K562 (cell line): ENCODE data around the gene BRICD5. TPM values are rescaled to one million over a fixed set of nuclear protein-coding genes. Genes with fewer than 3 reads are reported as not detected.
A peak's percentile ranks its signal among the peaks of the same experiment; 100 is the strongest.

Experiments
- ARID2 ChIP-seq: fragments of 450-650 bp; IDR thresholded peaks from 2 replicates; pipeline ENCODE4 v1.6.1; 2017; ENCODE audit warnings: antibody characterized with exemption, mild to moderate bottlenecking
- BCLAF1 ChIP-seq, 2 experiments: fragments of 450-650 bp in 1 of 2; IDR thresholded peaks; 2 replicates each; pipeline ENCODE4 v1.6.1; 2011 to 2017; ENCODE audit warnings: low read depth in 2 of 2, antibody characterized with exemption in 1 of 2, borderline replicate concordance in 1 of 2, low read length in 1 of 2, mild to moderate bottlenecking in 1 of 2, mixed read lengths in 1 of 2; ENCODE audit not compliant: control insufficient read depth in 1 of 2
- BMI1 ChIP-seq: fragments of 150-350 bp; IDR thresholded peaks from 2 replicates; pipeline ENCODE4 v1.6.1; 2014; ENCODE audit warnings: low read length
- CBX1 ChIP-seq: sonication (generic); IDR thresholded peaks from 2 replicates; pipeline ENCODE4 v1.6.1; 2016; ENCODE audit warnings: antibody characterized with exemption, low read depth, mild to moderate bottlenecking
- CHD2 ChIP-seq: IDR thresholded peaks from 2 replicates; pipeline ENCODE4 v1.6.1; 2011; ENCODE audit warnings: low read depth, low read length
- DACH1 ChIP-seq: fragments of 450-650 bp; IDR thresholded peaks from 2 replicates; pipeline ENCODE4 v1.6.1; 2018; ENCODE audit not compliant: partially characterized antibody
- DPF2 ChIP-seq: fragments of 450-650 bp; IDR thresholded peaks from 2 replicates; pipeline ENCODE4 v1.6.1; 2016
- ETV5 ChIP-seq: sonication (generic); formaldehyde crosslinking; IDR thresholded peaks from 2 replicates; pipeline ENCODE4 v1.4.0; 2020; ENCODE audit warnings: low read depth, mild to moderate bottlenecking, missing genetic modification reagents
- KLF1 ChIP-seq: fragments of 450-650 bp; IDR thresholded peaks from 2 replicates; pipeline ENCODE4 v1.6.1; 2016; ENCODE audit warnings: missing genetic modification characterization, missing compliant biosample characterization
- MTA2 ChIP-seq: fragments of 450-650 bp; IDR thresholded peaks from 2 replicates; pipeline ENCODE4 v1.6.1; 2016; ENCODE audit warnings: low read depth
- MTA3 ChIP-seq: fragments of 450-650 bp; formaldehyde crosslinking; IDR thresholded peaks from 2 replicates; pipeline ENCODE4 v1.6.1; 2017; ENCODE audit warnings: mild to moderate bottlenecking, borderline replicate concordance
- NFE2 ChIP-seq: IDR thresholded peaks from 2 replicates; pipeline ENCODE4 v1.6.1; 2014; ENCODE audit warnings: antibody characterized with exemption, low read depth
- NR4A1 ChIP-seq, 2 experiments: fragments of 250-450 bp in 1 of 2; fragments of 450-650 bp in 1 of 2; sonication (Bioruptor Pico) in 1 of 2; IDR thresholded peaks; 2 replicates each; pipeline versions ENCODE4 v1.4.0 to v1.6.1; 2016 to 2020; ENCODE audit warnings: mild to moderate bottlenecking in 2 of 2, missing compliant biosample characterization in 1 of 2, missing genetic modification characterization in 1 of 2, moderate library complexity in 1 of 2
- POLR2AphosphoS5 ChIP-seq: IDR thresholded peaks from 2 replicates; pipeline ENCODE4 v1.6.1; 2011; ENCODE audit warnings: mild to moderate bottlenecking, low read depth, low read length, moderate library complexity; ENCODE audit not compliant: control insufficient read depth, insufficient read depth
- SRF ChIP-seq, 2 experiments: fragments of 250-450, 450-650 bp in 1 of 2; sonication (Bioruptor Pico) in 1 of 2; sonication (generic) in 1 of 2; formaldehyde crosslinking; IDR thresholded peaks; 2 replicates each; pipeline versions ENCODE4 v1.5.0 to v1.5.1; 2020 to 2022; ENCODE audit warnings: mild to moderate bottlenecking in 1 of 2, missing genetic modification reagents in 1 of 2
- ZBTB2 ChIP-seq: fragments of 450-650 bp; IDR thresholded peaks from 2 replicates; pipeline ENCODE4 v1.6.1; 2016; ENCODE audit warnings: antibody characterized with exemption
- ZBTB7A ChIP-seq: IDR thresholded peaks from 2 replicates; pipeline ENCODE4 v1.6.1; 2011; ENCODE audit warnings: low read depth, mild to moderate bottlenecking, low read length, moderate library complexity, borderline replicate concordance; ENCODE audit not compliant: control insufficient read depth
- ZEB2 ChIP-seq: fragments of 450-650 bp; IDR thresholded peaks from 2 replicates; pipeline ENCODE4 v1.6.1; 2016
- ZNF23 ChIP-seq: fragments of 250-450 bp; sonication (Bioruptor Pico); IDR thresholded peaks from 2 replicates; pipeline ENCODE4 v1.4.0; 2020; ENCODE audit warnings: mild to moderate bottlenecking
- ZNF311 ChIP-seq: fragments of 250-450 bp; sonication (Bioruptor Pico); IDR thresholded peaks from 2 replicates; pipeline ENCODE4 v1.4.0; 2020; ENCODE audit warnings: mild to moderate bottlenecking, moderate library complexity
- ZNF780A ChIP-seq: fragments of 250-450 bp; sonication (Bioruptor Pico); IDR thresholded peaks from 2 replicates; pipeline ENCODE4 v1.5.0; 2021; ENCODE audit warnings: mild to moderate bottlenecking
- polyA plus RNA-seq, 8 experiments: library from polyadenylated mRNA; depleted of rRNA in 4 of 8; stranded (reverse) in 5 of 8; unstranded in 3 of 8; fragments of >200 nt; fragmentation: Nextera tagmentation in 2 of 8; fragmentation: Illumina TruSeq in 1 of 8; extraction: Ambion mirVana in 2 of 8; extraction: Trizol in 1 of 8; gene quantifications; 2 replicates each; pipeline versions ENCODE4 v1.2.1 to v1.2.3, GENCODE V29; 2011 to 2014; ENCODE audit warnings: inconsistent platforms in 1 of 8, missing spikeins in 1 of 8
- total RNA-seq, 7 experiments: library from RNA; depleted of rRNA in 6 of 7; stranded (reverse); fragments of >200 nt in 6 of 7; fragmentation: Illumina TruSeq in 2 of 7; extraction: Trizol in 2 of 7; gene quantifications; 2 replicates each; pipeline versions ENCODE4 v1.2.1 to v1.2.3, GENCODE V29; 2011 to 2021; ENCODE audit warnings: low replicate concordance in 1 of 7
- TF ChIP-seq, protein P1 (sequence below): sonication (generic); formaldehyde crosslinking; IDR thresholded peaks from 2 replicates; pipeline ENCODE4 v1.8.1; 2023; ENCODE audit warnings: mild to moderate bottlenecking, missing genetic modification reagents
- TF ChIP-seq, protein P2 (sequence below): fragments of 450-650 bp; IDR thresholded peaks from 2 replicates; pipeline ENCODE4 v1.6.1; 2016; ENCODE audit warnings: mild to moderate bottlenecking

The BRICD5 gene
- total and polyA plus RNA-seq, 9 of the 15 experiments (the other 6 are each of a cell fraction or from before 2014, with no cell fraction given), result 0.24 to 15.1 (median 2.4) TPM; not detected in 1

DNA sequence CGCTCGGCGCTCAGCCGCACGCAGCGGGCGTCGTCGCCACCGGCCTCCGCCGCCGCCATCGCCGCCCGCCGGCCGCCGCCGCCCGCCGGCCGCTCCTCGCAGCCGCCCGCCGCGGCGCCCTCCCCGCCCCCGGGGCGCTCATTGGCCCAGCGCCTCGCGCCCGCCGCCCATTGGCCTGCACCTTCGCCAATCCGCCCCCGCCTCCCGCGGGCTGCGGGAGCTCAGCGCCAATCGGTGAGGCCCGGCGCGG, 4.0 kb upstream of the BRICD5 start, which contains the start of gene PGP (continued):
- TF ChIP-seq KLF1 (tag) (no peak), SRF (CRISPR knock-in tag; IDR thresholded peaks at IDR 0.05) (0 out of 4 replicates have a peak, but pooled peaks of 1 of the 2 experiments have one; percentile 56), ETV5 (CRISPR knock-in tag) (no peak), ZBTB2 (no peak), MTA3 (no peak), DACH1 (no peak), POLR2AphosphoS5 (no peak), BMI1 (no peak), ZBTB7A (no peak), NFE2 (no peak), DPF2 (no peak), NR4A1 (CRISPR knock-in tag; IDR thresholded peaks at IDR 0.05) (no peak), NR4A1 (tag; IDR thresholded peaks at IDR 0.05) (no peak), CBX1 (no peak), BCLAF1 (IDR thresholded peaks at IDR 0.05; ENCODE audit: borderline replicate concordance in 1 of 2, control insufficient read depth in 1 of 2, low read depth in 2 of 2, low read length in 1 of 2) (no peak), ZEB2 (no peak), ZNF311 (CRISPR knock-in tag) (peak; percentile 91; the same call in 1 of the 2 replicates), ZNF780A (no peak), ARID2 (no peak), MTA2 (no peak), CHD2 (peak; percentile 95), ZNF23 (CRISPR knock-in tag) (no peak)
- TF ChIP-seq, protein P1, sequence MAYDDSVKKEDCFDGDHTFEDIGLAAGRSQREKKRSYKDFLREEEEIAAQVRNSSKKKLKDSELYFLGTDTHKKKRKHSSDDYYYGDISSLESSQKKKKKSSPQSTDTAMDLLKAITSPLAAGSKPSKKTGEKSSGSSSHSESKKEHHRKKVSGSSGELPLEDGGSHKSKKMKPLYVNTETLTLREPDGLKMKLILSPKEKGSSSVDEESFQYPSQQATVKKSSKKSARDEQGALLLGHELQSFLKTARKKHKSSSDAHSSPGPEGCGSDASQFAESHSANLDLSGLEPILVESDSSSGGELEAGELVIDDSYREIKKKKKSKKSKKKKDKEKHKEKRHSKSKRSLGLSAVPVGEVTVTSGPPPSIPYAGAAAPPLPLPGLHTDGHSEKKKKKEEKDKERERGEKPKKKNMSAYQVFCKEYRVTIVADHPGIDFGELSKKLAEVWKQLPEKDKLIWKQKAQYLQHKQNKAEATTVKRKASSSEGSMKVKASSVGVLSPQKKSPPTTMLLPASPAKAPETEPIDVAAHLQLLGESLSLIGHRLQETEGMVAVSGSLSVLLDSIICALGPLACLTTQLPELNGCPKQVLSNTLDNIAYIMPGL (CRISPR knock-in tag), result no peak
- TF ChIP-seq, protein P2, sequence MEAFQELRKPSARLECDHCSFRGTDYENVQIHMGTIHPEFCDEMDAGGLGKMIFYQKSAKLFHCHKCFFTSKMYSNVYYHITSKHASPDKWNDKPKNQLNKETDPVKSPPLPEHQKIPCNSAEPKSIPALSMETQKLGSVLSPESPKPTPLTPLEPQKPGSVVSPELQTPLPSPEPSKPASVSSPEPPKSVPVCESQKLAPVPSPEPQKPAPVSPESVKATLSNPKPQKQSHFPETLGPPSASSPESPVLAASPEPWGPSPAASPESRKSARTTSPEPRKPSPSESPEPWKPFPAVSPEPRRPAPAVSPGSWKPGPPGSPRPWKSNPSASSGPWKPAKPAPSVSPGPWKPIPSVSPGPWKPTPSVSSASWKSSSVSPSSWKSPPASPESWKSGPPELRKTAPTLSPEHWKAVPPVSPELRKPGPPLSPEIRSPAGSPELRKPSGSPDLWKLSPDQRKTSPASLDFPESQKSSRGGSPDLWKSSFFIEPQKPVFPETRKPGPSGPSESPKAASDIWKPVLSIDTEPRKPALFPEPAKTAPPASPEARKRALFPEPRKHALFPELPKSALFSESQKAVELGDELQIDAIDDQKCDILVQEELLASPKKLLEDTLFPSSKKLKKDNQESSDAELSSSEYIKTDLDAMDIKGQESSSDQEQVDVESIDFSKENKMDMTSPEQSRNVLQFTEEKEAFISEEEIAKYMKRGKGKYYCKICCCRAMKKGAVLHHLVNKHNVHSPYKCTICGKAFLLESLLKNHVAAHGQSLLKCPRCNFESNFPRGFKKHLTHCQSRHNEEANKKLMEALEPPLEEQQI, result no peak
